GM19397 (cell line): ENCODE measurements around the gene LCN2.
A peak's percentile ranks its signal among the peaks of the same experiment; 100 is the strongest.

Experiments
- ATAC-seq: cut with Tn5 transposase; IDR thresholded peaks from one replicate; pipeline ENCODE4 v1.9.1; 2021; ENCODE audit warnings: mild to moderate bottlenecking, moderate library complexity; ENCODE audit not compliant: unreplicated experiment

LCN2 gene

DNA sequence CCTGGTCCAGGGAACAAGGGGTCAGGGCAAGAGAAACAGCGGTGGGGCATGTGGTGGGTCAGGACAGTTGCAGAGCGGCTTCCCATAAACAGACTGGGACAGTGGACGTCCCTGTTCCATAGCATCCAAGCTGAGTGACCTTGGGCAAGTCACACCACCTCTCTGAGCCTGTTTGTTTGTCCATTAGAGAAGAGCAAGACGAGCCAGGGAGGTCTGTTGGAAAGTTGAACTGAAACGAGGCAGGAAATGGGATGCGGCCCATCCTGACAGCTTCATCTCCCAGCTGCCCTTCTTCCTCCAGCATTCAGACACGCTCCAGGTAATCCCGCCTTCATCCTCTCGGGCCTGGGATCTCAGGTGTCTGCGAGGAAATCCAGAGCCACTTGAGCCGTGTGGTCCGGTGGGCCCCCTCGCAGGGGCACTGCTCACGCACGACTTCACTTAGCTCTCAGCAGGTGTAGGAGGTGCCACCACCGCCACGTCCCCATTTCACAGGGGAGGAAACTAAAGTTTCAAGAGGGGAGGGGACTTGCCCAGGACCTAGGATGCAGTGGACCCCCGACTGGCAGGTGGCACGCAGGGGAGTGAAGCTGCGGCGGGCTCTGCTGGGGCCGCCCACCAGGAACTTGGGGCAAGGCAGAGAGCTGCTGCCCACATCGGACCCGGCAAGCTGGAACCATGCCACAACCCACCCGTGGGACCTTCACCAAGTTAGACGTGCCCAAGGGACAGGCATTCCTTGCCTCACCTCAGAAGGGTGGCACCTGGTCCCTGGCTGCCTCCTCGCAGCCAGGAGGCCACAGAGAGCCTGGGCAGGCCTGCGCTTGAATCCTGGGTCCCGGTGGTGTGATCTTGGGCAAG is 34.7 kb upstream of the LCN2 start:
- ATAC-seq = no peak

DNA sequence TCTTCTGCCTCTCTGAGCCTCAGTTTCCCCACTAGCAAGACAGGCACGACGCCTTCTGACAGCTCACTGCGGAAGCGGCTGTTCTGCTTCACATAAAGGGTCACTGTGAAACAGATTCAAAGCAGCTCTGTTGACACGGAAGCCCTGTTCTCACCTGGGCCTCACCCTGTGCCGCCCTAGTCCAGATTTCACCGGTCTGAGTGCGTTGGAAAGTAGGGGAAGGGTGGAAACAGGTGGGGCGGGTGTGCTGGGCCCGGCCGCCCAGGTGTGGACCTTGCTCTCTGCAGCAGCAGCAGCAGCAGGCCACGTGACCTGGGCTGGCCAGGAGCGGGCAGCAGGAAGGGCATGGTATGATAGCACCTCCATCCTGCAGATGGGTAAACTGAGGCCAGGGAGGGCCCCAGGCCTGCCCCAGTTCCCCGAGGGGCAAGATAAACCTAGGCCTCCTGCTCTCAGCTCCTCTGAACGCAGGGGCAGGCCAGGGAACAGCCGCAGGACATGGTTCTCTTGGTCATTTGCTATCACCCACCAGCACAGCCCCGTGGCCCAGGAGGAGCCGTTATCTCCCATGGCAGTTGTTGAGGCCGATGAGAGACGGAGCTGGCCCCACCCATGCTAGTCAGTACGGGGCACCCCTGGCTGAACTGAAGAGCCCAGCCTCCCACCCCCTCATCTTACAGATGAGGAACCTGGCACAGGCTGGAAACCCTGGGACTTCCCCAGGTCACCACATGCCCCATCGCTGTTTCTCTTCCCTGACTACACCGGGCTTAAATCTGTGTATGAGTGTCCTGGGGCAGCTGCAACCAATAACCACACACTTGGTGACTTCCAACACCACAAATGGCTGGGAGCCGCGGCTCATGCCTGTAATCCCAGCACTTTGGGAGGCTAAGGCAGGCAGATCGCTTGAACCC is 33.8 kb upstream of the LCN2 start:
- ATAC-seq = no peak

DNA sequence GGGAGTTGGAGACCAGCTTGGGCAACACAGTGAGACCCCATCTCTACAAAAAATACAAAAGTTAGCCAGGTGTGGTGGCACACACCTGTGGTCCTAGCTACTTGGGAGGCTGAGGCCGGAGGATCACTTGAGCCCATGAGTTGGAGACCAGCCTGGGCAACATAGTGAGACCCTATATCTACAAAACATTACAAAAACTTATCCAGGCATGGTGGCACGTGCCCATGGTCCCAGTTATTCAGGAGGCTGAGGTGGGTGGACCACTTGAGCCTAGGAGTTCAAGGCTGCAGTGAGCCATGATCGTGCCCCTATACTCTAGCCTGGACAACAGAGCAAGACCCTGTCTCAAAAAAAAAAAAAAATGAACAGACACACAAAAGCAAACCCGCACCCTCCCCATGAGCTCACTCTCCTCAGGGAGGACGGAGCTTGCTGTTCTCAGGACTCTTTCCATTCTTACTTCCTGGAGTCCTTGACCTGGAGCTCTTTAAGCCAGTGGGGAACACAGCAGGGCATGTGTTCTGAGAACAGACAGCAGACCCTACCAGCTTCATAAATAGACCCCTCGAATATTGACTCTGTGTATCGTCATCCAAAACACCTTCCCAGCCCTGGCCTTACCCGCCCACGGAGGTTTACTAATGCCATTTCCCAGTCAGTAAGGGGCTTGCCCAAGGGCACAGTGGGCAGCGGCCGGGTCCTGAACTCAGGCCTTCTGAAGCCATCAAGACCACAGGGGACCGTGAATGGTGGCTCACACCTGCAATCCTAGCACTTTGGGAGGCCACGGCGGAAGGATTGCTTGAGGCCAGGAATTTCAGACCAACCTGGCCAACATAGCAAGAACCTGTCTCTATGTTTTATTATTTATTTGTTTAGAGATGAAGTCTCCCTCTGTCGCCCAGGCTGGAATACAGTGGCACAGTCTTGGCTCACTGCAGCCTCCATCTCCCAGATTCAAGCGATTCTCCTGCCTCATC is 32.9 kb upstream of the LCN2 start:
- no peak for ATAC-seq

DNA sequence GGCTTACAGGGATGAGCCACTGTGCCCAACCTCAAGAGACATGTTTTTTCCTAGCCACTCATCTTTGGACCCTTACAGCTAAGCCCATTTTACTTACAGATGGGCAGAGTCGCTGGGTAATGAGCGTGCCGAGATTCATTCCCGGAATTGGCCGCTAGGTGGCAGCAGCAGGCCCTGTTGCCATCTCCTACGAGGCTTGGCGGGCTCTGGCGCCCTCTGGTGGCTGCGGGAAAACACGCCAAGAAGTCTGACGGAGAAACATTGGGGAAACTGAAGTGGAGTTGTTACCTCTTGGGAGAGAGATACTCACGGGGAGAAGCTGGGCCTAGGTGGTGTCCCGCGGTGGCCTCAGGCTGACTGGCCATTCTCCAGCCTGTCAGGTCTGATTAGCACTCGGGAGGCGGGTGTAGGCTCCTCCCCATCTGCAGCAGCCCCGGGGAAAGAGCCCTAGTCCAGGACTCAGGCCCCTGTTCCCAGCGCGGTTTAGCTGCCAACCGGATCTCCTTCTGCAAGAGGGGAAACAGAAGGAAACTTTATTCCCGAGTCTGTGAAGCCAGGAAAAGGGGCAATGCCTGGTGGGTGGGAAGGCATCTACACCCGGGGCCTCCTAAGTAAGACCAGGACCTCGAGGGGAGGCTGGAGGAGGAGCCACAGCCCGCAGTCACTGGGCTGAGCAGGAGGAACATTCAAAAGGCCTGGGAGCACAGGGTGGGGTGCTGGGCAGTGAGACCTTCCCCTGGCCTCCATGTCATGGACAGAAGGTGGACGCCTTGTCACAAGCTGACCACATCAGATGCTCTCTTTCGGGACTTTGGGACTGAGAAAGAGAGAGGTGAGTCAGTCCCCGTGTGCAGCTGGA is 31.4 kb upstream of the LCN2 start:
- ATAC-seq = peak; percentile 54

DNA sequence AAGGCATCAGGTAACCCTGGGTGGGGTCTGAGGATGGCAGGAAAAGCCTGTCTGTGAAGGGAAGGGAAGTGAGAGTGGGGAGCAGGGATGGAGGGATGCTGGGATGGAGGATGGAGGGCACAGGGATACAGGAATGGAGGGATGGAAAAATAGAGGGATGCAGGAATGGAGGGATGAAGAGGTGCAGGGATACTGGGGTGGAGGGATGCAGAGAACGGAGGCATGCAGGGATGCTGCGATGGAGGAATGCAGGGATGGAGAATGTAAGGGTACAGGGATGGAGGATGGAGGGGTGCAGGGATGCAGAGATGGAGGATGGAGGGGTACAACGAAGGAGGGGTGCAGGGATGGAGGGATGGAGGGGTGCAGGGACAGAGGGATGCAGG is 30.8 kb upstream of the LCN2 start:
- no peak for ATAC-seq

DNA sequence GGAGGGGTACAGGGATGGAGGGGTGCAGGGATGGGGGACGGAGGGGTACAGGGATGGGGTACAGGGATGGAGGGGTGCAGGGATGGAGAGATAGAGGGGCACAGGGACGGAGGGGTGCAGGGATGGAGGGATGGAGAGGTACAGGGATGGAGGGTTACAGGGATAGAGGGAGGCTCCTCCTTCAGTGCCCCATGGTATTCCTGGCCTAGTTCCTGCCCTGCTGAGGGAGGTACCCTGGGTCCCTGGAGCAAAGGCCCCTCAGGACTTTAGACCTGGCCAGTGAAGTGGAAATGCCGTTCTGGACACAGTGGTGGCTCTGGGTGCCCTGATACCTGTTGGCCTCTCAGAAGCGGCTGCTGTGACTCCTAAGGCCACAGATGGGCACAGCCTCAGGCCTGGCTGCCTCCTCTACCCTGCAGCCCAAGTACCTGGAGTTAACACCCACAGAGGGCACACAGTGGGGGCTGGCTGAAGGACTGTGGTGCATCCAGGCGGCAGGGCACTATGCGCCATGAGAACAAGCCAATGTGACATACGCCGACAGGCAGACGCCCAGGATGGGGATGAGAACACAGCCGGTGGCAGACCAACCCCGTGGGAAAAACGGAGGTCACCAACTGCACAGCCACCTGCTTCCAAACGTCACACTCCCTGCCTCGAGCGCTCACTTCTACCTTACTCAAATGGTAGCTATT is 30.1 kb upstream of the LCN2 start:
- no peak for ATAC-seq

DNA sequence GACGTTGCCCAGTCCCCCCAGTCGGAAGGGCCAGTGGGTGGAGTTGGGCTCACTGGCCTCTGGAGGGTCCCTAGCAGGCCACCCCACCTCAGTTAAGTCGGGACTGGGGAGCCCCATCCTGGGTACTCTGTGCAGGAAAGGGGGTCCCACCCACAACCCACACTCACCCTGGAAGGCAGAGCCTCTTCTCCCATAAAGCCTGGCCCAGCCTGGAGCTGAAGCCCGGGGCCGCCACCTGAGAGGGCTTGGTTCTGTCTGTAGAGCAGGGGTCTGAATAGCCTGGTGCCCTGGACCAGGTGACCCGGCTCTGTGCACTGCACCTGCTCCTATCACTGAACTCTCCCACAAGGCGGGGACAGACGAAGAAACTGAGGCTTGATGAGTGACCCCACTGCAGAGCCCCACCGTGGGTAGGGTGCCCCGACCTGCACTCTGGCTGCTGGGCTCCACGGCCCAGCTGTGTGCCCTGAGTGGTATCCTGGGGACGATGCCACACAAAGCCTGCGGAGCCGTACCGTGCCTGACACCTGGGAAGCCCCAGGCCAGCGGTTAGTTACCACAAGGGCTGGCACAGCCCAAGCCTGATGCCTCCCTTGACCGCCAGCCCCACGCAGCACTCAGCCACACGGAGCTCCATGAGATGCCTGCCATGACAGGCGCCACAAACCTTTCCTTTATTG is 29.1 kb upstream of the LCN2 start:
- no peak for ATAC-seq

DNA sequence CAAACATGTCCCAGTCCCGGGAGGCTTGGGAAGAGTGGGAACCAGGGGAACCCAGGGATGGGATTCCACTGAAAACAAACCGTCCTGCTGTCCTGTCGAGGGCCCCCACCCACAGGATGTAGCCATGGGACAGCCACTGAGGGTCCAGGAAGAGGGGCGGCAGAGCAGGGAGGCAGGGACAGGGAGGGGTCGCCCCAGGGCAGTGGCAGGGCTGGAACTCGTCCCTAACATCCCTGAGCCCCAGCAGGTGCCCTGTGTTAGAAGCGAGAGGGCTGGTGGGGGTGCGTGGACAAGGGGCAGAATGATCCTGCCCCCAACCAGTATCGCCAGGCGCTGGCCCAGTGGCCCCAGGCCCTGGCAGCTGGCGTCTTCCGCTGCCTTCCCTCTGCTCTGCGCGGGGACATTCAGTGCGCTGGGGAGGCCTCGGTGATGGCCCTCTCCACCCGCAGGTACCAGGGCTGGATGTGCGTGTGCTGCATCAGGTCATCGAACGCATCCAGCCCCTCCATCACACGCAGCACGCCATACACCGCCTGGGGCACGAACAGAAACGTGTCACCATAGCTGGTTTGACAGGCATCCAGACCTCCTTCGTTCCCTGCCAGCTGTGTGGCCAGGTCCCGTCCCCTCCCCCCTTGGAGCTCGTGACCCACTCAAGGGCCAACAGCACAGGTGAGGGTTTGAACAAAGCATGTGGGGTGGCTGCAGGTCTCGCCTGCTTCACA is 28.4 kb upstream of the LCN2 start:
- no peak for ATAC-seq

DNA sequence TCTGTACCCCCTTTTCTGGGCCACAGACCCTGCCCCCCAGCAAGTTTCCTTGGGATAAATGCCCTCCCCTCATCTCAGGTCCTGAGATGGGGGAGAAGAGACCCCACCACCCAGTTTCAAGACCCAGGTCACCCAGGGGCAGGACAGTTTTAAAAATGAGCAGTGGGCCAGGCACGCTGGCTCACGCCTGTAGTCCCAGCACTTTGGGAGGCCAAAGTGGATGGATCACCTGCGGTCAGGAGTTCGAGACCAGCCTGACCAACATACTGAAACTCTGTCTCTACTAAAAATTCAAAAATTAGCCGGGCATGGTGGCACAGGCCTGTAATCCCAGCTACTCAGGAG is 27.8 kb upstream of the LCN2 start:
- ATAC-seq = no peak

DNA sequence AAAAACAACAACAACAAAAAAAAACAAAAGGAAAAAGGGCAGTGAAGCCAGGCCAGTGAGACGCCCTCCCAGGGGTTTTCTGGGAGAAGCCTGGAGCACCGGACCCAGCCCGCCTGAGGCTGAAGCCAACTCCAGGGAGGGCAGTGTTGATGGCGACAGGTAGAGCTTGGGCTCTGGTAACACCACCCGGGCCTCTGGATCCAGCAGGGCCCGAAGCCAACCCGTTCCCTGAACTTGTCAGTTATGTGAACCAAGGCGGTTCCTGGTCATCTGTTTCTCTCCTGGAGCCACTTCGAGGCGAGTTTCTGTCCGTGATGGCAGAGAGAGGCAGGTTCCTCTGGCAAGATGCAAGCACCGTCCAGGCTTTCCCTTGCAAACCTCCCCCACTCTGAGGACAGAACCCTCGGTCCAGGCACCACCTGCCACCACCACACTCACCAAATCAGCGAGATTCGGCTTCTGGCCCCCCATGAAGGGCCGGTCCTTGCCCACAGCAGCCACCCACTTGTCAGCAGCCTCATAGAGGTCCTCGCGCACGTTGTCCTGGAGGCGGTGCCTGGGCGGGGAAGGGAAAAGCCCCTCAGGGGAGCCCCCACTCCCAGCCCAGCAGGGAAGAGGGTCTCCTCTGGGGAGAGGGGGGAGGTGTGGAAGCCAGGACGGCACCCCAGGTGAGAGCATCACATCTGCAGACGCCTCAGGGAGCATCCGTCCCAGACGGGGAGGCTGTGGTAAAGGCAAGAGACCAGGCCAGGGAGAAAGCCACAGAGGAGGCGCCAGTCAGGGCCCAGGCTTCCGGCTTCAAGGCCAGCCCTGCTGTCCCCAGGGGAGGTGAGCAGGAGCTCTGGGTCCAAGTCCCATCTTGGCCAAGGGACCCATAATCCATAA is 27.1 kb upstream of the LCN2 start:
- no peak for ATAC-seq

DNA sequence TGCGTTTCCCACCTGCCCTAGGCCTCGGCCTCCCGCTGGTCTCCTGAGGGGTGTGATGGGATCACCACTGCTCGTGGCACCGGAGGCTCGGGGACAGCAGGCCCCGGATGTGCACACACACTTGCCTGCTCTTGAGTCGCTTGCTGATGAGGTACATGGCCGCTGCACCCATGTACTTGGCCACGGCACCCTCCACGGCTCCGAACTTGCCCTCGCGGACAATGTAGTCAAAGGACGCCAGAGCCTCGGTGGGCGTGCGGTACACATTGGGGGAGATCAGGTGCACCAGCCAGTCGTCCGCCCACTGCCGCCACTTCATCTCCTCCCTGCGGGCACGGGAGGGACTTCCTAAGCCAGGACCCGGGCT is 26.5 kb upstream of the LCN2 start:
- ATAC-seq = no peak

DNA sequence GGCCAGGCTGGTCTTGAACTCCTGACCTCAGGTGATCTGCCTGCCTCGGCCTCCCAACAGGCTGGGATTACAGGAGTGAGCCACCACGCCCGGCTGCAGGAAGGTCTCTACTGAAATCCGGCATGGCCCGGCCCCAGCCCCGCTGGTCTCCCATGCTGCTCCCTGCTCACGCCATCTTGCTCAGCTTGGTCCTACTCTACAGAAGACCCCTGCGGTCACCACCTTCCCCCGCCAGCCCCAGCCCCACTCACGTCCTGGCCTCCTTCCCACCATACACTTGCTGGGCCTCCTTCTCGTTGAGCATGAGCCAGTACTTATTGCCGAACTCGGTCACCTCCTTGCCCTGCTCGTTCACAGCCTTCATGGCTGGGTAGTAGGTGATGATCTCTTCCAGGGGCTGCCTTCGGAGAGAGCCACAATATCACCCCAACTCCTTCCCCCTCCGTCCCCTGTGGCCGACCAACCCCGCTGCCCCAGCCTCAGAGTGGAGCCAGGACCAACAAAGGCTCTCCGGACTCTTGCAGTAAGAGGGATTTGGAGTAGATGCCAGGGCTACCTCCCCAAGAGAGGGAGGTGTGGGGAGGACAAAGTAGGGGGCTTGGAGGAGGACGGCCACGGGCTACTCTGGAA is 25.7 kb upstream of the LCN2 start:
- ATAC-seq = no peak

DNA sequence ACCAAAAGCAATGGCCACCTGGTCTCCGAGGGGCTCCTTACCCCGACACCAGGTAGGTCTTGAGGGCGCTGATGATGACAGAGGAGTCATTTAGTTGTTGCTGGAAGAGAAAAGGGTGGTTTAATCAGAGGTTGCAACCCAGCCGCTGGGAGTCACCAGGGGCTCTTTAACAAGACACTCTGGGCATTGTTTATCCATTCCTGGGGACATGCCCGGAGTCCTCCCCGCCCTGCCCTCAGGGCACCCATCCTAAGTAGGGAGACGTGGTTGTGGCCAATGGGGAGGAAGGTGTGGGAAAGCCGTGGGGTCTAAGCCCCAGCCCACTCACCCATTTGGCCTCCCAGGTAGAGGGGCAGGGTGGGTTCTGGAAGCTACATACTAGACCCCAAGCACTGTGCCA is 24.8 kb upstream of the LCN2 start:
- ATAC-seq = no peak

DNA sequence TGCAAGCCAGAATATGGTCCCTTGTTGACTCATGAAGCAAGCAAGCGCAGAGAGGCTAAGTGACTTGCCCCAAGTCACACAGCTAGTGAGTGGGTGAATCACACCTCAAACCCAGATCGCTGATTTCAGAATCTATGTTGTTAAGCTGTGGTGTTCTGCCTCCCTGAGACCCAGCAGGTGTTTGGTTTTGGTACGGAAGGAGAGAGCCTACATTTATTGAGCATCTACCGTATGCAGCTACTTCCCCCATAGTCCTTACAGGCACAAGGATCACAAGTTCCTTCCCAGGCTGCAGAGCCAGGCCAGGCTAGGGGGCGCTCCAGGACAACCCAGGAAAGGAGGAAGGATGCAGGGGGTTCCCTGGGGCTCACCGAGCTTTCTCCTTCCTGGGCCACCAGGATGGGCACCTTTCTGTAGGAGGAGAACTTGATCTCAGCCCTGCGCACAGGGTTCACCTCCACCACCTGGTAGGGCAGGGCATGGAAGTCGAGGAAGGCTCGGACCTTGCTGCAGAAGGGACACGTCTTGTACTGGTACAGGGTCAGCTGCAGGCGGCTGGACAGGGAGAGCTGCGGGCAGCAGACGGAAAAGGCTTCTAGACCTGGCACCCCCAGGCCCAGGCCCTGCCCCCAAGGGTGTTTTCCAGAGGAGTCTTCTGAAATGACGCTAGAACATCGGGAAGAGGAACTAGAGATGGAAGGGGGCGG is 24.2 kb upstream of the LCN2 start:
- ATAC-seq = no peak

DNA sequence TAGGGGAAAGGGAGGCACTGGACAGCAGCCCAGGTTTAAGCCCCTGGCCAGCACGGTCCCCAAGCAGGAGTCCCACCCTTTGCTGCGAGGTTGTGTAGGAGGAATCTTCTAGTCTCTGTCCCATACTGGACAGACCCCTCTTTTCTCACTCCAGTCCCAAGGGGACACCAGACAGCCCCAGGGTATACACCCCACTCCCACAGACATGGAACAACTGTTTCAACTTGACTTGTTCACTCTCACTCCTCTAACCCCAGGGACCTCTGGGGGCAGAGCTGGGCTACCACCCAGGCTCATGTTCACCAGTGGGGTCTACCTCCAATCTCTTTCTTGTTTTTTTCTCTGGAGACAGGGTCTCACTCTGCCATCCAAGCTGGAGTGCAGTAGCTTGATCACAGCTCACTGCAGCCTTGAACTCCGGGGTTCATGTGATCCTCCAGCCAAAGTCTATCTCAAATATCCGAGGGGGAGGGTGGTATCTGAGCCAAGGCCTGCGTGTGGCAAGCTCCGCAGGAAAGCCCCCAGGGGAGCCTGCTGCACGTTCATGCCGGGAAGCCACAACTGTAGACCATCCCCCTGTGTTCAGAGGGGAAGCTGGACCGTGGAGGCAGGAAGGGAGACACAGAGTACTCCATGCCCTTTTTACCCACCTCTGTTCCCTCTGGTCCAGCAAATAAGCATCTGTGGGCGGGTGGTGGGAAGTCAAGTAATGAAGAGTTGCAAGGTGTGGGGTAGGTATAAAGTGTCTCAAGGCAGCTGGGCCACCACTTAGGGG is 23.5 kb upstream of the LCN2 start:
- no peak for ATAC-seq
